Osteoblast (primary cell): Measurements from ENCODE around the gene WWC1. TPM values are rescaled to one million over a fixed set of nuclear protein-coding genes. Genes with fewer than 3 reads are reported as not detected.

Source experiments
- DNase-seq: peaks from one replicate; pipeline ENCODE4 v3.0.0; 2011; ENCODE audit warnings: low spot score, mixed read lengths; ENCODE audit not compliant: insufficient read length; ENCODE audit errors: missing footprints
- H2AFZ ChIP-seq: 2 replicates; pipeline ENCODE4 v1.6.0; 2011; ENCODE audit warnings: mild to moderate bottlenecking, low read length
- H3K27ac ChIP-seq: 2 replicates; pipeline ENCODE4 v1.5.1; 2011; ENCODE audit warnings: mild to moderate bottlenecking, low read depth, low read length, moderate library complexity
- H3K27me3 ChIP-seq: 2 replicates; pipeline ENCODE4 v1.6.0; 2012; ENCODE audit warnings: mild to moderate bottlenecking, control low read depth, inconsistent platforms, low read length, moderate library complexity; ENCODE audit not compliant: insufficient read depth
- H3K36me3 ChIP-seq: 2 replicates; pipeline ENCODE4 v1.5.1; 2011; ENCODE audit warnings: mild to moderate bottlenecking, low read length, control low read depth, moderate library complexity; ENCODE audit not compliant: insufficient read depth
- H3K4me1 ChIP-seq: 2 replicates; pipeline ENCODE4 v1.5.1; 2011; ENCODE audit warnings: mild to moderate bottlenecking, low read length, control low read depth, moderate library complexity; ENCODE audit not compliant: insufficient read depth
- H3K4me2 ChIP-seq: 2 replicates; pipeline ENCODE4 v1.6.0; 2011; ENCODE audit warnings: mild to moderate bottlenecking, low read length; ENCODE audit not compliant: insufficient read depth
- H3K4me3 ChIP-seq: fragments of 200-600 bp; sonication (generic); 3 replicates; pipeline ENCODE4 v1.5.1; 2012; ENCODE audit warnings: mild to moderate bottlenecking, low read length, inconsistent platforms; ENCODE audit not compliant: insufficient read depth
- H3K79me2 ChIP-seq: 2 replicates; pipeline ENCODE4 v1.6.0; 2012; ENCODE audit warnings: mild to moderate bottlenecking, low read length, control low read depth, inconsistent platforms; ENCODE audit not compliant: insufficient read depth
- H3K9me3 ChIP-seq: 2 replicates; pipeline ENCODE4 v1.5.1; 2011; ENCODE audit warnings: low read depth, low read length, control low read depth
- H4K20me1 ChIP-seq: 2 replicates; pipeline ENCODE4 v1.6.0; 2012; ENCODE audit warnings: mild to moderate bottlenecking, low read length, control low read depth; ENCODE audit not compliant: insufficient read depth
- CTCF ChIP-seq: IDR thresholded peaks from 2 replicates; pipeline ENCODE4 v1.5.1; 2011; ENCODE audit warnings: mild to moderate bottlenecking, low read depth, low read length, moderate library complexity; ENCODE audit errors: extremely low read depth
- total RNA-seq: library from RNA; depleted of rRNA; stranded (reverse); fragments of >200 nt; gene quantifications from 2 replicates; pipeline ENCODE4 v1.2.3, GENCODE V29; 2012

The WWC1 gene
- total RNA-seq, 1 donor = 1.4 TPM

- Histone ChIP-seq H3K79me2 (no peaks in the 10 kb centered on the region), H3K4me3 (no peak overlapping the region), H3K4me2 (no peak overlapping the region), H3K27me3 (no peaks in the 10 kb centered on the region), H3K4me1 (peaks cover 30% of the 10 kb centered on the region), H3K9me3 (no peaks in the 10 kb centered on the region), H3K36me3 (no peaks in the 10 kb centered on the region), H2AFZ (no peak overlapping the region), H3K27ac (no peak overlapping the region), H4K20me1 (peaks cover 6% of the 10 kb centered on the region)
- no peak for TF ChIP-seq CTCF
- DNase-seq = no peak
Observed at GRCh38 chr5:168327451-168327850, 36.0 kb downstream of the WWC1 start.

- no peak overlapping the region for H3K4me2 ChIP-seq
Observed at GRCh38 chr5:168327994-168328393, 36.5 kb downstream of the WWC1 start.

GRCh38 chr5:168328814-168329213 lies 37.4 kb downstream of the WWC1 start:
- no peaks in the 10 kb centered on the region for H3K36me3 ChIP-seq
- no peak overlapping the region for H3K4me2 ChIP-seq
- no peak overlapping the region for H2AFZ ChIP-seq
- peaks cover 30% of the 10 kb centered on the region for H3K4me1 ChIP-seq
- no peak overlapping the region for H3K4me3 ChIP-seq
- no peaks in the 10 kb centered on the region for H3K27me3 ChIP-seq
- H3K27ac ChIP-seq = no peak overlapping the region
- H3K79me2 ChIP-seq = no peaks in the 10 kb centered on the region
- no peak for TF ChIP-seq CTCF
- H3K9me3 ChIP-seq = no peaks in the 10 kb centered on the region
- DNase-seq = no peak
- peaks cover 6% of the 10 kb centered on the region for H4K20me1 ChIP-seq

More at GRCh38 chr5:168327994-168328393, 36.5 kb downstream of the WWC1 start:
- no peaks in the 10 kb centered on the region for H3K79me2 ChIP-seq
- no peaks in the 10 kb centered on the region for H3K9me3 ChIP-seq
- H4K20me1 ChIP-seq = peaks cover 6% of the 10 kb centered on the region
- no peak for DNase-seq
- H3K4me1 ChIP-seq = peaks cover 30% of the 10 kb centered on the region
- H3K4me3 ChIP-seq = no peak overlapping the region
- H3K27me3 ChIP-seq = no peaks in the 10 kb centered on the region
- no peaks in the 10 kb centered on the region for H3K36me3 ChIP-seq
- no peak overlapping the region for H2AFZ ChIP-seq
- H3K27ac ChIP-seq = no peak overlapping the region
- no peak for TF ChIP-seq CTCF

GRCh38 chr5:168329302-168329701 lies 37.9 kb downstream of the WWC1 start:
- H3K27ac ChIP-seq = no peak overlapping the region
- H3K27me3 ChIP-seq = no peaks in the 10 kb centered on the region
- H3K4me2 ChIP-seq = no peak overlapping the region
- H3K79me2 ChIP-seq = no peaks in the 10 kb centered on the region
- H3K36me3 ChIP-seq = no peaks in the 10 kb centered on the region
- peaks cover 6% of the 10 kb centered on the region for H4K20me1 ChIP-seq
- no peak overlapping the region for H3K4me3 ChIP-seq
- no peak overlapping the region for H2AFZ ChIP-seq
- no peak for DNase-seq
- H3K4me1 ChIP-seq = peaks cover 30% of the 10 kb centered on the region
- no peak for TF ChIP-seq CTCF
- no peaks in the 10 kb centered on the region for H3K9me3 ChIP-seq
